K562 (cell line): Measurements from ENCODE around the gene LRRC27. TPM values are rescaled to one million over a fixed set of nuclear protein-coding genes. Genes with fewer than 3 reads are reported as not detected.
A peak's percentile ranks its signal among the peaks of the same experiment; 100 is the strongest.

ENCODE experiments used
- ARHGAP35 ChIP-seq: fragments of 450-650 bp; IDR thresholded peaks from 2 replicates; pipeline ENCODE4 v1.6.1; 2018; ENCODE audit not compliant: partially characterized antibody
- HDAC1 ChIP-seq, 2 experiments: fragments of 450-650 bp; IDR thresholded peaks; 2 replicates each; pipeline ENCODE4 v1.6.1; 2016 to 2017; ENCODE audit warnings: inconsistent platforms in 1 of 2, mild to moderate bottlenecking in 1 of 2, moderate library complexity in 1 of 2
- JUND ChIP-seq, 2 experiments: IDR thresholded peaks; 2 replicates in 1 of 2; 3 replicates in 1 of 2; pipeline ENCODE4 v1.6.1; 2011; ENCODE audit warnings: borderline replicate concordance in 2 of 2, low read depth in 2 of 2, low read length in 2 of 2, improper control_type of control experiment in 1 of 2, missing biosample characterization in 1 of 2, missing genetic modification characterization in 1 of 2, missing genetic modification reagents in 1 of 2
- KDM1A ChIP-seq, 2 experiments: fragments of 450-650 bp; IDR thresholded peaks; 2 replicates each; pipeline ENCODE4 v1.6.1; 2016; ENCODE audit warnings: mild to moderate bottlenecking in 2 of 2
- MAFK ChIP-seq: IDR thresholded peaks from 2 replicates; pipeline ENCODE4 v1.6.1; 2011; ENCODE audit warnings: low read length, improper control_type of control experiment
- NCOA2 ChIP-seq, 2 experiments: fragments of 450-650 bp; IDR thresholded peaks; 2 replicates each; pipeline ENCODE4 v1.6.1; 2018; ENCODE audit warnings: mild to moderate bottlenecking in 2 of 2, moderate library complexity in 1 of 2; ENCODE audit not compliant: partially characterized antibody in 2 of 2
- NR2C2 ChIP-seq, 2 experiments: fragments of 200-800 bp in 1 of 2; sonication (Bioruptor generic) in 1 of 2; sonication (generic) in 1 of 2; formaldehyde crosslinking in 1 of 2; IDR thresholded peaks; 2 replicates each; pipeline versions ENCODE4 v1.6.1 to v1.8.0; 2016 to 2022; ENCODE audit warnings: mild to moderate bottlenecking in 1 of 2, missing compliant biosample characterization in 1 of 2, missing genetic modification characterization in 1 of 2, missing genetic modification reagents in 1 of 2
- RHOXF2B ChIP-seq: fragments of 250-450 bp; sonication (Bioruptor Pico); conservative IDR thresholded peaks from 2 replicates; pipeline ENCODE4 v1.5.1; 2021
- SNRNP70 ChIP-seq: fragments of 200-400 bp; formaldehyde crosslinking; optimal IDR thresholded peaks from 2 replicates; pipeline ENCODE3; 2017; ENCODE audit warnings: low read depth, low read length
- YY1 ChIP-seq, 3 experiments: IDR thresholded peaks; 2 replicates each; pipeline ENCODE4 v1.6.1; 2011; ENCODE audit warnings: low read length in 2 of 3, mild to moderate bottlenecking in 2 of 3, moderate library complexity in 2 of 3, borderline replicate concordance in 1 of 3, control low read depth in 1 of 3, low read depth in 1 of 3; ENCODE audit not compliant: insufficient read depth in 3 of 3, insufficient replicate concordance in 2 of 3, control insufficient read depth in 1 of 3, insufficient read length in 1 of 3; ENCODE audit errors: extremely low read depth in 1 of 3
- ZNF318 ChIP-seq, 2 experiments: fragments of 450-650 bp; IDR thresholded peaks; 2 replicates each; pipeline ENCODE4 v1.6.1; 2016; ENCODE audit warnings: mild to moderate bottlenecking in 2 of 2, borderline replicate concordance in 1 of 2, low read depth in 1 of 2, moderate library complexity in 1 of 2
- polyA plus RNA-seq, 8 experiments: library from polyadenylated mRNA; depleted of rRNA in 4 of 8; stranded (reverse) in 5 of 8; unstranded in 3 of 8; fragments of >200 nt; fragmentation: Nextera tagmentation in 2 of 8; fragmentation: Illumina TruSeq in 1 of 8; extraction: Ambion mirVana in 2 of 8; extraction: Trizol in 1 of 8; gene quantifications; 2 replicates each; pipeline versions ENCODE4 v1.2.1 to v1.2.3, GENCODE V29; 2011 to 2014; ENCODE audit warnings: inconsistent platforms in 1 of 8, missing spikeins in 1 of 8
- total RNA-seq, 7 experiments: library from RNA; depleted of rRNA in 6 of 7; stranded (reverse); fragments of >200 nt in 6 of 7; fragmentation: Illumina TruSeq in 2 of 7; extraction: Trizol in 2 of 7; gene quantifications; 2 replicates each; pipeline versions ENCODE4 v1.2.1 to v1.2.3, GENCODE V29; 2011 to 2021; ENCODE audit warnings: low replicate concordance in 1 of 7
- TF ChIP-seq, protein P1 (sequence below): sonication (generic); IDR thresholded peaks from 2 replicates; pipeline ENCODE4 v1.6.1; 2016
- TF ChIP-seq, protein P2 (sequence below): sonication (generic); formaldehyde crosslinking; IDR thresholded peaks from 2 replicates; pipeline ENCODE4 v1.8.0; 2022; ENCODE audit warnings: mild to moderate bottlenecking, missing genetic modification reagents

LRRC27 gene
- total and polyA plus RNA-seq, 9 of the 15 experiments (the other 6 are each of a cell fraction or from before 2014, with no cell fraction given), result 0.10 to 2.7 (median 1.4) TPM

- TF ChIP-seq HDAC1 (IDR thresholded peaks at IDR 0.05) (peak in 1 of 2 experiments; percentile 66; a peak in 1 of 4 replicates), RHOXF2B (CRISPR knock-in tag) (no peak), SNRNP70 (no peak), JUND (IDR thresholded peaks at IDR 0.05; ENCODE audit: borderline replicate concordance, low read depth, low read length) (peak; percentile 90), JUND (tag; IDR thresholded peaks at IDR 0.05; ENCODE audit: borderline replicate concordance, low read depth, low read length) (peak; percentile 75; the same call in 1 of the 3 replicates), ZNF318 (IDR thresholded peaks at IDR 0.05; ENCODE audit: borderline replicate concordance in 1 of 2, low read depth in 1 of 2) (peak in 1 of 2 experiments; percentile 66; a peak in 1 of 4 replicates), MAFK (peak; percentile 84), NR2C2 (CRISPR knock-in tag; IDR thresholded peaks at IDR 0.05) (no peak), NR2C2 (tag; IDR thresholded peaks at IDR 0.05) (no peak; the same call in 1 of the 2 replicates), KDM1A (IDR thresholded peaks at IDR 0.05) (peak in 1 of 2 experiments; percentile 66; a peak in 2 of 4 replicates), YY1 (IDR thresholded peaks at IDR 0.05; ENCODE audit: borderline replicate concordance in 1 of 3, control insufficient read depth in 1 of 3, extremely low read depth in 1 of 3, insufficient read depth in 3 of 3, insufficient read length in 1 of 3, insufficient replicate concordance in 2 of 3, low read depth in 1 of 3, low read length in 2 of 3) (peak in 1 of 3 experiments; percentile 36), NCOA2 (IDR thresholded peaks at IDR 0.05; ENCODE audit: partially characterized antibody in 2 of 2) (no peak), ARHGAP35 (no peak)
- TF ChIP-seq, protein P1, sequence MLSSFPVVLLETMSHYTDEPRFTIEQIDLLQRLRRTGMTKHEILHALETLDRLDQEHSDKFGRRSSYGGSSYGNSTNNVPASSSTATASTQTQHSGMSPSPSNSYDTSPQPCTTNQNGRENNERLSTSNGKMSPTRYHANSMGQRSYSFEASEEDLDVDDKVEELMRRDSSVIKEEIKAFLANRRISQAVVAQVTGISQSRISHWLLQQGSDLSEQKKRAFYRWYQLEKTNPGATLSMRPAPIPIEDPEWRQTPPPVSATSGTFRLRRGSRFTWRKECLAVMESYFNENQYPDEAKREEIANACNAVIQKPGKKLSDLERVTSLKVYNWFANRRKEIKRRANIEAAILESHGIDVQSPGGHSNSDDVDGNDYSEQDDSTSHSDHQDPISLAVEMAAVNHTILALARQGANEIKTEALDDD, result peak; percentile 91
- TF ChIP-seq, protein P2, sequence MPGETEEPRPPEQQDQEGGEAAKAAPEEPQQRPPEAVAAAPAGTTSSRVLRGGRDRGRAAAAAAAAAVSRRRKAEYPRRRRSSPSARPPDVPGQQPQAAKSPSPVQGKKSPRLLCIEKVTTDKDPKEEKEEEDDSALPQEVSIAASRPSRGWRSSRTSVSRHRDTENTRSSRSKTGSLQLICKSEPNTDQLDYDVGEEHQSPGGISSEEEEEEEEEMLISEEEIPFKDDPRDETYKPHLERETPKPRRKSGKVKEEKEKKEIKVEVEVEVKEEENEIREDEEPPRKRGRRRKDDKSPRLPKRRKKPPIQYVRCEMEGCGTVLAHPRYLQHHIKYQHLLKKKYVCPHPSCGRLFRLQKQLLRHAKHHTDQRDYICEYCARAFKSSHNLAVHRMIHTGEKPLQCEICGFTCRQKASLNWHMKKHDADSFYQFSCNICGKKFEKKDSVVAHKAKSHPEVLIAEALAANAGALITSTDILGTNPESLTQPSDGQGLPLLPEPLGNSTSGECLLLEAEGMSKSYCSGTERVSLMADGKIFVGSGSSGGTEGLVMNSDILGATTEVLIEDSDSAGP (CRISPR knock-in tag), result peak; percentile 88
Measured at GRCh38 chr10:132319853-132320653, 11.9 kb upstream of the LRRC27 start (continued).
